ENCODE measurements around the gene RAB30. TPM values are rescaled to one million over a fixed set of nuclear protein-coding genes. Genes with fewer than 3 reads are reported as not detected.
A peak's percentile ranks its signal among the peaks of the same experiment; 100 is the strongest.

The RAB30 gene, protein sequence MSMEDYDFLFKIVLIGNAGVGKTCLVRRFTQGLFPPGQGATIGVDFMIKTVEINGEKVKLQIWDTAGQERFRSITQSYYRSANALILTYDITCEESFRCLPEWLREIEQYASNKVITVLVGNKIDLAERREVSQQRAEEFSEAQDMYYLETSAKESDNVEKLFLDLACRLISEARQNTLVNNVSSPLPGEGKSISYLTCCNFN
- total RNA-seq (15.0 TPM), polyA plus RNA-seq (ENCODE audit: insufficient read depth in 1 of 8, insufficient read length in 8 of 8, low replicate concordance in 1 of 8) (10 to 100 TPM in 5 of 8 donors, 1 to 10 TPM in 3; 7.3 to 13.4 (median 11.0) TPM)
- long read RNA-seq, donor 1, transcript RAB30-205 (5 exons, 792 nt): major isoform, 6 of 6 reads
- long read RNA-seq, donor 1, partial matches to known transcripts: 0 of 6 reads
- long read RNA-seq, donor 1, other reads (novel, unspliced or antisense): 0 of 6 reads
- long read RNA-seq, donor 2, partial matches to known transcripts: 0 of 2 reads
- long read RNA-seq, donor 2, other reads (novel, unspliced or antisense): 0 of 2 reads
- long read RNA-seq, donor 3, transcript RAB30-205 (5 exons, 792 nt): major isoform, 7 of 7 reads
- long read RNA-seq, donor 3, partial matches to known transcripts: 0 of 7 reads
- long read RNA-seq, donor 3, other reads (novel, unspliced or antisense): 0 of 7 reads
- long read RNA-seq, donor 4, full-length matches to known transcripts: 5 of 5 reads
- long read RNA-seq, donor 4, partial matches to known transcripts: 0 of 5 reads
- long read RNA-seq, donor 4, other reads (novel, unspliced or antisense): 0 of 5 reads
- long read RNA-seq, donor 5, transcript RAB30-205 (5 exons, 792 nt): major isoform, 6 of 7 reads
- long read RNA-seq, donor 5, partial matches to known transcripts: 0 of 7 reads
- long read RNA-seq, donor 5, other reads (novel, unspliced or antisense): 0 of 7 reads
- long read RNA-seq, donor 6, partial matches to known transcripts: 0 of 1 reads
- long read RNA-seq, donor 6, other reads (novel, unspliced or antisense): 0 of 1 reads
- long read RNA-seq, donor 7, partial matches to known transcripts: 0 of 2 reads
- long read RNA-seq, donor 7, other reads (novel, unspliced or antisense): 0 of 2 reads
- long read RNA-seq, donor 8, full-length matches to known transcripts: 7 of 7 reads
- long read RNA-seq, donor 8, partial matches to known transcripts: 0 of 7 reads
- long read RNA-seq, donor 8, other reads (novel, unspliced or antisense): 0 of 7 reads
- long read RNA-seq, donor 9, transcript RAB30-205 (5 exons, 792 nt): major isoform, 6 of 6 reads
- long read RNA-seq, donor 9, partial matches to known transcripts: 0 of 6 reads
- long read RNA-seq, donor 9, other reads (novel, unspliced or antisense): 0 of 6 reads
- long read RNA-seq, donor 10, transcript RAB30-205 (5 exons, 792 nt): major isoform, 7 of 44 reads
- long read RNA-seq, donor 10, partial matches to known transcripts: 16 of 44 reads
- long read RNA-seq, donor 10, other reads (novel, unspliced or antisense): 21 of 44 reads
- long read RNA-seq, donor 11, partial matches to known transcripts: 0 of 1 reads
- long read RNA-seq, donor 11, other reads (novel, unspliced or antisense): 0 of 1 reads

GRCh38 chr11:83071567-83072349, at the start of gene RAB30:
Gene RAB30, minus strand, starts transcription at chr11:83071897. Its CDS starts 74,581 bp downstream, at chr11:82997316.
- Histone ChIP-seq H3K27ac (ENCODE audit: low read length) (peak within 1 kb of the TSS; percentile 96), H3K27me3 (ENCODE audit: control insufficient read depth, insufficient read depth, low read length) (no peaks in the 10 kb centered on the region), H3K4me1 (ENCODE audit: control insufficient read depth, insufficient read depth, low read length) (peaks cover 14% of the 10 kb centered on the region), H3K36me3 (ENCODE audit: control insufficient read depth, insufficient read depth, low read length) (peaks cover 7% of the 10 kb centered on the region), H3K4me3 (ENCODE audit: low read length) (peak within 1 kb of the TSS; percentile 88), H3K9me3 (replicated peaks; ENCODE audit: control insufficient read depth, low read depth, low read length) (no peaks in the 10 kb centered on the region)
- WGBS (ENCODE audit: insufficient coverage): 0% methylated on average over 26 of the region's 35 CpGs
- peak; percentile 100 for DNase-seq

- Histone ChIP-seq H3K27me3 (ENCODE audit: control insufficient read depth, insufficient read depth, low read length) (no peaks in the 10 kb centered on the region), H3K9me3 (replicated peaks; ENCODE audit: control insufficient read depth, low read depth, low read length) (no peaks in the 10 kb centered on the region), H3K4me1 (ENCODE audit: control insufficient read depth, insufficient read depth, low read length) (no peaks in the 10 kb centered on the region), H3K36me3 (ENCODE audit: control insufficient read depth, insufficient read depth, low read length) (no peaks in the 10 kb centered on the region), H3K27ac (ENCODE audit: low read length) (no peak overlapping the region), H3K4me3 (ENCODE audit: low read length) (no peak overlapping the region)
- no peak for DNase-seq
Observed at GRCh38 chr11:83120327-83120726, 48.6 kb upstream of the RAB30 start.

- H3K27ac ChIP-seq (ENCODE audit: low read length): no peak overlapping the region
- no peaks in the 10 kb centered on the region for H3K36me3 ChIP-seq (ENCODE audit: control insufficient read depth, insufficient read depth, low read length)
- no peak for DNase-seq
- H3K9me3 ChIP-seq (replicated peaks; ENCODE audit: control insufficient read depth, low read depth, low read length): no peaks in the 10 kb centered on the region
- WGBS (ENCODE audit: insufficient coverage): no CpG with 5 or more reads among the region's 3 CpGs
- no peaks in the 10 kb centered on the region for H3K4me1 ChIP-seq (ENCODE audit: control insufficient read depth, insufficient read depth, low read length)
- H3K4me3 ChIP-seq (ENCODE audit: low read length): no peak overlapping the region
- no peaks in the 10 kb centered on the region for H3K27me3 ChIP-seq (ENCODE audit: control insufficient read depth, insufficient read depth, low read length)
Observed at GRCh38 chr11:83119216-83119615, 47.5 kb upstream of the RAB30 start.

DNA sequence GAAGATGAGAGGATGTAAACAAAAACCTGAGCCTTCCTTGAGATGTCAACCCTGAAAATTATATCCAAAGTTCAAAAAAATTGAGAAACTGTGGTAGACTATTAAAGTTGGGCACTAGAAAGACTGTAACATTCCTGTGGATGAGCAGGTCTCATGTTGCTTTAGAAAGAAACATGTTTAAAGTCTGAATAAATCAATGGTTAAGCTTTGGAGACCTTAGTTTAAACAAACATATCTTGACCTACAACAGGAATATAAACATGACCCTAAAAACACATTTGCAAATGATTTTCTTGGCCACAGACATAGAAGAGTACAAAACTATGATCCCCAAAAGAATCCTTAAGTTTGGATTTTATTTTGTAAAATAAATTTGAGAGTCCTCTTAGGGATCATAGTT, 47.1 kb upstream of the RAB30 start:
- H3K27me3 ChIP-seq (ENCODE audit: control insufficient read depth, insufficient read depth, low read length): no peaks in the 10 kb centered on the region
- DNase-seq: no peak
- no peak overlapping the region for H3K27ac ChIP-seq (ENCODE audit: low read length)
- H3K36me3 ChIP-seq (ENCODE audit: control insufficient read depth, insufficient read depth, low read length): no peaks in the 10 kb centered on the region
- no peak overlapping the region for H3K4me3 ChIP-seq (ENCODE audit: low read length)
- no peaks in the 10 kb centered on the region for H3K9me3 ChIP-seq (replicated peaks; ENCODE audit: control insufficient read depth, low read depth, low read length)
- no peaks in the 10 kb centered on the region for H3K4me1 ChIP-seq (ENCODE audit: control insufficient read depth, insufficient read depth, low read length)

GRCh38 chr11:83116015-83116641, 44.4 kb upstream of the RAB30 start:
- no peaks in the 10 kb centered on the region for H3K36me3 ChIP-seq (ENCODE audit: control insufficient read depth, insufficient read depth, low read length)
- H3K27ac ChIP-seq (ENCODE audit: low read length): no peak overlapping the region
- no peaks in the 10 kb centered on the region for H3K4me1 ChIP-seq (ENCODE audit: control insufficient read depth, insufficient read depth, low read length)
- WGBS (ENCODE audit: insufficient coverage): no CpG with 5 or more reads among the region's 3 CpGs
- H3K27me3 ChIP-seq (ENCODE audit: control insufficient read depth, insufficient read depth, low read length): no peaks in the 10 kb centered on the region
- no peaks in the 10 kb centered on the region for H3K9me3 ChIP-seq (replicated peaks; ENCODE audit: control insufficient read depth, low read depth, low read length)
- DNase-seq: no peak
- H3K4me3 ChIP-seq (ENCODE audit: low read length): no peak overlapping the region

- peak; percentile 20 for DNase-seq
- 33% methylated on average over 5 of the region's 5 CpGs for WGBS (ENCODE audit: insufficient coverage)
- H3K36me3 ChIP-seq (ENCODE audit: control insufficient read depth, insufficient read depth, low read length): no peaks in the 10 kb centered on the region
- H3K27me3 ChIP-seq (ENCODE audit: control insufficient read depth, insufficient read depth, low read length): no peaks in the 10 kb centered on the region
- no peaks in the 10 kb centered on the region for H3K9me3 ChIP-seq (replicated peaks; ENCODE audit: control insufficient read depth, low read depth, low read length)
- H3K4me3 ChIP-seq (ENCODE audit: low read length): no peak overlapping the region
- H3K4me1 ChIP-seq (ENCODE audit: control insufficient read depth, insufficient read depth, low read length): no peaks in the 10 kb centered on the region
- H3K27ac ChIP-seq (ENCODE audit: low read length): no peak overlapping the region
Observed at GRCh38 chr11:83115551-83115950, 43.9 kb upstream of the RAB30 start.

DNA sequence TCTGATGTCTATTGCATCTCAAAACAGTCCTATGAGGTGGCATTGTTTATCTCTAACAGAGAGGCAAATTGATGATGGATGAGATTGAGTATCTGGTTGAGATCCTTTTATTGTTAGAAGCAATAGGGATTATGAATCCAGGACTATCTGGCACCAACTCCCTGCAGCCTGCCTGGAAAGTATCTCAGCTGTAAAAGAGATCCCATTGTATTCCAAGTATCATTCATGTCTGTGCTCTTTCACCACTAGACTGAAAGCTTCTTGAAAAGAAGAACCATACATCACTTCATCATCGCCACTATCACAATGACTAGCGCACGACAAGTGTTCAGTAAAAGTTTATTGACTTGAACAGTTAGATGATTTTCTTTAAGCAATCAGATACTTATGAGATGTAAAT, 43.3 kb upstream of the RAB30 start:
- no peaks in the 10 kb centered on the region for H3K4me1 ChIP-seq (ENCODE audit: control insufficient read depth, insufficient read depth, low read length)
- H3K27me3 ChIP-seq (ENCODE audit: control insufficient read depth, insufficient read depth, low read length): no peaks in the 10 kb centered on the region
- no peaks in the 10 kb centered on the region for H3K9me3 ChIP-seq (replicated peaks; ENCODE audit: control insufficient read depth, low read depth, low read length)
- DNase-seq: no peak
- H3K36me3 ChIP-seq (ENCODE audit: control insufficient read depth, insufficient read depth, low read length): no peaks in the 10 kb centered on the region
- no CpG with 5 or more reads among the region's 3 CpGs for WGBS (ENCODE audit: insufficient coverage)
- H3K27ac ChIP-seq (ENCODE audit: low read length): no peak overlapping the region
- H3K4me3 ChIP-seq (ENCODE audit: low read length): no peak overlapping the region

GRCh38 chr11:83112886-83113285, 41.2 kb upstream of the RAB30 start:
- WGBS (ENCODE audit: insufficient coverage): 50% methylated on average over 1 of the region's 2 CpGs
- H3K4me3 ChIP-seq (ENCODE audit: low read length): no peak overlapping the region
- H3K4me1 ChIP-seq (ENCODE audit: control insufficient read depth, insufficient read depth, low read length): no peaks in the 10 kb centered on the region
- DNase-seq: no peak
- H3K27me3 ChIP-seq (ENCODE audit: control insufficient read depth, insufficient read depth, low read length): no peaks in the 10 kb centered on the region
- no peak overlapping the region for H3K27ac ChIP-seq (ENCODE audit: low read length)
- no peaks in the 10 kb centered on the region for H3K36me3 ChIP-seq (ENCODE audit: control insufficient read depth, insufficient read depth, low read length)
- no peaks in the 10 kb centered on the region for H3K9me3 ChIP-seq (replicated peaks; ENCODE audit: control insufficient read depth, low read depth, low read length)

- Histone ChIP-seq H3K36me3 (ENCODE audit: control insufficient read depth, insufficient read depth, low read length) (no peaks in the 10 kb centered on the region), H3K9me3 (replicated peaks; ENCODE audit: control insufficient read depth, low read depth, low read length) (no peaks in the 10 kb centered on the region), H3K4me1 (ENCODE audit: control insufficient read depth, insufficient read depth, low read length) (no peaks in the 10 kb centered on the region), H3K4me3 (ENCODE audit: low read length) (no peak overlapping the region), H3K27me3 (ENCODE audit: control insufficient read depth, insufficient read depth, low read length) (no peaks in the 10 kb centered on the region), H3K27ac (ENCODE audit: low read length) (no peak overlapping the region)
- DNase-seq: no peak
- WGBS (ENCODE audit: insufficient coverage): no CpG with 5 or more reads among the region's 1 CpG
Observed at GRCh38 chr11:83105168-83105567, 33.5 kb upstream of the RAB30 start.
